Astrocyte (in vitro differentiated cells and primary cell): ENCODE measurements around the gene RFTN1.
A peak's percentile ranks its signal among the peaks of the same experiment; 100 is the strongest.

ENCODE experiments used
- EZH2 ChIP-seq: IDR thresholded peaks from 2 replicates; pipeline ENCODE4 v1.6.1; 2012; ENCODE audit warnings: mild to moderate bottlenecking, low read length, inconsistent platforms; ENCODE audit not compliant: insufficient read depth
- TF ChIP-seq, protein P1 (sequence below): IDR thresholded peaks from 2 replicates; pipeline ENCODE4 v1.5.1; 2011; ENCODE audit warnings: low read depth, mild to moderate bottlenecking, inconsistent platforms, low read length, moderate library complexity; ENCODE audit not compliant: insufficient read depth

DNA sequence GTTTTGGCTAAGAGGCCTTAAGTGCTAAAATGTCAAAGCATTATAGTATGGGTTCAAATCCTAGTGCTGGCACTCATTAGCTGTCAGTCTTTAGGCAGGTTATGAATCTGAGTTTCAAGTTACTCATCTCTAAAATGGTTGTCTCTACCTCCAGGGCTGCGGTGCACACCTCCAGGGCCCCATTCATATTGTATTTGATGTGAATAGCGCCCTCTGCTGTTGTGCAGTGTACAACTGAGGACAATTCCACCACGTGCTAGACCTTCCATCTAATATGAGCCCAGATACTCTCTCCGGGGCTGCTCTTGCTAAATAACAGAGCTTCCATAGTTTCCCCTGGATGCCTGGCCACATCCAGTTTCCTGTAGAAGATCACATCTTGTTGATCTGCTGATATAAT is 194.2 kb downstream of the RFTN1 start:
- TF ChIP-seq, protein P1, sequence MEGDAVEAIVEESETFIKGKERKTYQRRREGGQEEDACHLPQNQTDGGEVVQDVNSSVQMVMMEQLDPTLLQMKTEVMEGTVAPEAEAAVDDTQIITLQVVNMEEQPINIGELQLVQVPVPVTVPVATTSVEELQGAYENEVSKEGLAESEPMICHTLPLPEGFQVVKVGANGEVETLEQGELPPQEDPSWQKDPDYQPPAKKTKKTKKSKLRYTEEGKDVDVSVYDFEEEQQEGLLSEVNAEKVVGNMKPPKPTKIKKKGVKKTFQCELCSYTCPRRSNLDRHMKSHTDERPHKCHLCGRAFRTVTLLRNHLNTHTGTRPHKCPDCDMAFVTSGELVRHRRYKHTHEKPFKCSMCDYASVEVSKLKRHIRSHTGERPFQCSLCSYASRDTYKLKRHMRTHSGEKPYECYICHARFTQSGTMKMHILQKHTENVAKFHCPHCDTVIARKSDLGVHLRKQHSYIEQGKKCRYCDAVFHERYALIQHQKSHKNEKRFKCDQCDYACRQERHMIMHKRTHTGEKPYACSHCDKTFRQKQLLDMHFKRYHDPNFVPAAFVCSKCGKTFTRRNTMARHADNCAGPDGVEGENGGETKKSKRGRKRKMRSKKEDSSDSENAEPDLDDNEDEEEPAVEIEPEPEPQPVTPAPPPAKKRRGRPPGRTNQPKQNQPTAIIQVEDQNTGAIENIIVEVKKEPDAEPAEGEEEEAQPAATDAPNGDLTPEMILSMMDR = peak; percentile 31
- TF ChIP-seq EZH2 = no peak
